H9 (cell line): ENCODE measurements around the gene SMURF1. TPM values are rescaled to one million over a fixed set of nuclear protein-coding genes. Genes with fewer than 3 reads are reported as not detected.

ENCODE experiments used
- DNase-seq: peaks from one replicate; pipeline ENCODE4 v3.0.0-alpha.2; 2017
- H2AFZ ChIP-seq: one replicate; pipeline ENCODE4 v1.6.1; 2013; ENCODE audit warnings: mild to moderate bottlenecking, low read length, control low read depth, moderate library complexity
- H2AK5ac ChIP-seq: 2 replicates; pipeline ENCODE4 v1.6.1; 2013; ENCODE audit warnings: low read length, control low read depth, mixed read lengths; ENCODE audit not compliant: insufficient read length
- H2BK120ac ChIP-seq: one replicate; pipeline ENCODE4 v1.6.1; 2013; ENCODE audit warnings: low read depth, mild to moderate bottlenecking, low read length, control low read depth, inconsistent platforms; ENCODE audit not compliant: poor library complexity, severe bottlenecking
- H2BK12ac ChIP-seq: 2 replicates; pipeline ENCODE4 v1.6.1; 2013; ENCODE audit warnings: low read length, control low read depth, mixed read lengths, low read depth; ENCODE audit not compliant: insufficient read length
- H2BK15ac ChIP-seq: 2 replicates; pipeline ENCODE4 v1.6.1; 2013; ENCODE audit warnings: low read depth, low read length, control low read depth
- H2BK20ac ChIP-seq: one replicate; pipeline ENCODE4 v1.6.1; 2013; ENCODE audit warnings: low read depth, mild to moderate bottlenecking, low read length, control low read depth, inconsistent platforms; ENCODE audit not compliant: poor library complexity, severe bottlenecking
- H2BK5ac ChIP-seq: 2 replicates; pipeline ENCODE4 v1.6.1; 2013; ENCODE audit warnings: low read length, control low read depth, mixed read lengths; ENCODE audit not compliant: insufficient read length
- H3K14ac ChIP-seq: 2 replicates; pipeline ENCODE4 v1.6.1; 2013; ENCODE audit warnings: low read length, control low read depth; ENCODE audit not compliant: insufficient read depth
- H3K18ac ChIP-seq: 2 replicates; pipeline ENCODE4 v1.6.1; 2013; ENCODE audit warnings: low read depth, mild to moderate bottlenecking, mixed read lengths, low read length, control low read depth; ENCODE audit not compliant: insufficient read length
- H3K23ac ChIP-seq: 2 replicates; pipeline ENCODE4 v1.6.1; 2013; ENCODE audit warnings: low read length, control low read depth, mixed read lengths, low read depth; ENCODE audit not compliant: insufficient read length
- H3K23me2 ChIP-seq: 2 replicates; pipeline ENCODE4 v1.6.1; 2013; ENCODE audit warnings: low read depth, mild to moderate bottlenecking, mixed read lengths, low read length, control low read depth; ENCODE audit not compliant: insufficient read length, poor library complexity, severe bottlenecking
- H3K27ac ChIP-seq: 2 replicates; pipeline ENCODE4 v1.5.1; 2013; ENCODE audit warnings: low read length, control low read depth, mixed read lengths, low read depth; ENCODE audit not compliant: insufficient read length
- H3K27me3 ChIP-seq: 2 replicates; pipeline ENCODE4 v1.6.1; 2013; ENCODE audit warnings: low read length, control low read depth, inconsistent platforms; ENCODE audit not compliant: insufficient read depth
- H3K4ac ChIP-seq: 2 replicates; pipeline ENCODE4 v1.6.1; 2013; ENCODE audit warnings: low read depth, mild to moderate bottlenecking, control low read depth, inconsistent platforms, low read length, moderate library complexity
- H3K4me1 ChIP-seq: 2 replicates; pipeline ENCODE4 v1.6.1; 2013; ENCODE audit warnings: low read length, control low read depth, inconsistent platforms; ENCODE audit not compliant: insufficient read depth
- H3K4me2 ChIP-seq: 2 replicates; pipeline ENCODE4 v1.6.1; 2013; ENCODE audit warnings: low read length, control low read depth, mixed read lengths; ENCODE audit not compliant: insufficient read length, insufficient read depth
- H3K56ac ChIP-seq: 2 replicates; pipeline ENCODE4 v1.6.1; 2013; ENCODE audit warnings: low read depth, mild to moderate bottlenecking, mixed read lengths, low read length, control low read depth; ENCODE audit not compliant: insufficient read length
- H3K79me1 ChIP-seq: 2 replicates; pipeline ENCODE4 v1.6.1; 2013; ENCODE audit warnings: low read depth, mild to moderate bottlenecking, moderate library complexity, low read length, control low read depth, inconsistent platforms; ENCODE audit not compliant: insufficient read depth, poor library complexity, severe bottlenecking
- H3K79me2 ChIP-seq: 2 replicates; pipeline ENCODE4 v1.6.1; 2013; ENCODE audit warnings: low read length, control low read depth, inconsistent platforms; ENCODE audit not compliant: insufficient read depth
- H3K9ac ChIP-seq: 2 replicates; pipeline ENCODE4 v1.6.1; 2013; ENCODE audit warnings: low read length, control low read depth, mixed read lengths; ENCODE audit not compliant: insufficient read length; ENCODE audit errors: extremely low read depth
- H3K9me3 ChIP-seq: one replicate; pipeline ENCODE4 v1.6.1; 2013; ENCODE audit warnings: low read depth, low read length, inconsistent platforms; ENCODE audit not compliant: control insufficient read depth
- H3T11ph ChIP-seq: one replicate; pipeline ENCODE4 v1.6.1; 2013; ENCODE audit warnings: mild to moderate bottlenecking, low read length, control low read depth, inconsistent platforms
- H4K20me1 ChIP-seq: one replicate; pipeline ENCODE4 v1.6.1; 2013; ENCODE audit not compliant: control insufficient read depth, insufficient read length, insufficient read depth
- H4K5ac ChIP-seq: 2 replicates; pipeline ENCODE4 v1.6.1; 2013; ENCODE audit warnings: low read depth, mild to moderate bottlenecking, mixed read lengths, low read length, control low read depth; ENCODE audit not compliant: insufficient read length
- H4K8ac ChIP-seq: replicated peaks from 2 replicates; pipeline ENCODE4 v1.6.1; 2013; ENCODE audit warnings: low read length, control low read depth, mixed read lengths, low read depth; ENCODE audit not compliant: insufficient read length
- H4K91ac ChIP-seq: 2 replicates; pipeline ENCODE4 v1.6.1; 2013; ENCODE audit warnings: low read depth, mild to moderate bottlenecking, moderate library complexity, mixed read lengths, low read length, control low read depth; ENCODE audit not compliant: insufficient read length
- H3K27ac Mint-ChIP-seq, 3 experiments: 2 replicates in 2 of 3; 3 replicates in 1 of 3; pipeline ENCODE4 v1.8.0; 2020 to 2021; ENCODE audit warnings: mixed read lengths in 3 of 3, mild to moderate bottlenecking in 1 of 3, moderate library complexity in 1 of 3
- H3K27me3 Mint-ChIP-seq: 2 replicates; pipeline ENCODE4 v1.8.0; 2021; ENCODE audit warnings: low read depth, mild to moderate bottlenecking, moderate library complexity, mixed read lengths
- H3K36me3 Mint-ChIP-seq, 3 experiments: 2 replicates in 2 of 3; 3 replicates in 1 of 3; pipeline ENCODE4 v1.8.0; 2020 to 2021; ENCODE audit warnings: low read depth in 3 of 3, mixed read lengths in 3 of 3; ENCODE audit not compliant: insufficient read depth in 1 of 3
- H3K4me1 Mint-ChIP-seq, 2 experiments: 2 replicates each; pipeline ENCODE4 v1.8.0; 2020; ENCODE audit warnings: mixed read lengths in 2 of 2
- H3K4me3 Mint-ChIP-seq, 2 experiments: 2 replicates in 1 of 2; 3 replicates in 1 of 2; pipeline ENCODE4 v1.8.0; 2020 to 2021; ENCODE audit warnings: mild to moderate bottlenecking in 2 of 2, mixed read lengths in 2 of 2, moderate library complexity in 1 of 2
- H3K9me3 Mint-ChIP-seq, 2 experiments: 2 replicates in 1 of 2; 3 replicates in 1 of 2; pipeline ENCODE4 v1.8.0; 2020; ENCODE audit warnings: mild to moderate bottlenecking in 2 of 2, mixed read lengths in 2 of 2, moderate library complexity in 1 of 2
- CTCF ChIP-seq: fragments of 200-600 bp; sonication (generic); conservative IDR thresholded peaks from 3 replicates; pipeline ENCODE4 v1.8.0; 2021; ENCODE audit warnings: antibody characterized with exemption, mild to moderate bottlenecking
- WGBS: extraction: QIAGEN DNeasy Blood & Tissue Kit; methylation state at CpG from one replicate; pipeline ENCODE4 v1.1.7; 2013; ENCODE audit warnings: missing lambda C conversion rate, low lambda C conversion rate, mixed read lengths; ENCODE audit not compliant: insufficient read length; ENCODE audit errors: extremely low coverage; 5-methylcytosine and 5-hydroxymethylcytosine counted together
- total RNA-seq: library from RNA; stranded (reverse); gene quantifications from 2 replicates; pipeline ENCODE4 v1.2.1, GENCODE V29; 2021

The SMURF1 gene
- total RNA-seq, 1 experiment from 2014 or later = 29.4 TPM

- Histone ChIP-seq H3T11ph (no peak overlapping the region), H3K18ac (no peak overlapping the region), H3K4me1 (no peaks in the 10 kb centered on the region), H2AFZ (no peak overlapping the region), H3K23me2 (no peaks in the 10 kb centered on the region), H3K79me1 (no peaks in the 10 kb centered on the region), H2BK15ac (no peak overlapping the region), H3K56ac (no peak overlapping the region), H3K4me2 (no peak overlapping the region), H2AK5ac (no peak overlapping the region), H4K5ac (no peak overlapping the region), H3K27me3 (peaks cover 2% of the 10 kb centered on the region; the same call in 1 of the 2 replicates), H2BK5ac (no peak overlapping the region), H3K23ac (no peak overlapping the region), H3K9me3 (no peaks in the 10 kb centered on the region), H4K91ac (no peak overlapping the region), H3K14ac (no peak overlapping the region), H2BK12ac (no peak overlapping the region), H2BK20ac (no peak overlapping the region), H2BK120ac (no peak overlapping the region), H3K4ac (no peak overlapping the region), H4K20me1 (no peaks in the 10 kb centered on the region), H3K79me2 (no peaks in the 10 kb centered on the region), H3K27ac (no peak overlapping the region), H4K8ac (no peak overlapping the region), H3K9ac (no peak overlapping the region)
- no peak for TF ChIP-seq CTCF
- no peak for DNase-seq
- H3K4me1 Mint-ChIP-seq = no peaks in the 10 kb centered on the region
- H3K36me3 Mint-ChIP-seq = peaks cover 47 to 92% (median 81%) of the 10 kb centered on the region in 3 experiments
- no peaks in the 10 kb centered on the region for H3K27me3 Mint-ChIP-seq
- no peaks in the 10 kb centered on the region for H3K9me3 Mint-ChIP-seq
- WGBS = no CpG with 5 or more reads among the region's 13 CpGs
- no peak overlapping the region for H3K4me3 Mint-ChIP-seq
- no peak overlapping the region for H3K27ac Mint-ChIP-seq
These were observed 131.2 kb downstream of the SMURF1 start for GRCh38 chr7:99012722-99013121.
